Activated T-helper 9 cell treated with anti-CD3 and anti-CD28 coated beads, Interleukin-2, amount 50 U/mL, for 16 hours (primary cell): ENCODE measurements around the gene C4orf51.
"Not testable (repeated sequence)": the region's sequence is repeated elsewhere in the genome, so short reads cannot be mapped to it uniquely, and the experiment has no call there.

Source experiments
- DNase-seq: peaks from one replicate; pipeline ENCODE4 v3.0.0-alpha.2; 2020; ENCODE audit warnings: low read depth

C4orf51 gene

DNA sequence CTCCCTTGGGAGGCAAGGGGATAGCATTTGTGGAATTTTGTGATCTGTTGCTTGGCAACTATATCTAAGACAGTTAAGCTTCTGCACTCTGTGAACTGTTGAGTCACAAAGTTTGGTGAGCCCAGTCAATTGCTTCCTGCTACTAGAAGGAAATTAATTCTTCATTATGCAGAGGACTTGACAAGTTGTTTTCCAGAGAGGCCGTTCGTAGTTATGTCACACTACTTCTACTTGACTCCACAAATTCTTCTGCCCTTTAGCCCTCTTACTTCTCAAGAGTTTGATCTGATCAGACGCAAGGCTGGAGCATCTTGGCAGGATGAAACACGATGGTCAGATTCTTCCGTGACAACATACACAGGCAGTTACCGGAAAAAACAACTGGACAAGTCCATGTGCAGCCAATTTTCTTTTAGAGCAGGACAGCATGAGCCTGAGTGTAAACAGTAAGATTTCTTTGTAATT, at the start of gene C4orf51:
Gene C4orf51 (plus strand): TSS at position 156 of the 465 bp plus-strand sequence. CDS start 58 bp downstream, at position 214.
- no peak for DNase-seq

DNA sequence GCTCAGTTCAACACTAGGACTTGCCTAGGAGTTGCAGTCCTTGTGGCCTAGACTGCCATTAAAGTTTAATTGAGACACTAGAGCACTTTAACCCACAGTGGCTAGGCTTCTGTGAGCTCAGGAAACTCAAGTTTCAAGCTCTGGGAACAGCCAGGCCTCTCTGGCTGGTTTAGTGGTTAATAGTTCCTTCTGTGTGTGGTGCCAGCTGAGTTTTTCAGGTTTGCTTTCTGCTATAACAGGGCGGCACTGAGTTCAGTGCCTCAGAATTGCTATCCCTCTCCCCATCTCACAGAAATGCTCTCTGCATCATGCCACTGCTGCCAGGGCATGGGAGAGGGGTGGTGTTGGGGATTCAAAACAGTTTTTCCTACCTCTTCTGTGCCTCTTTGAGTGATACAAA, 44.8 kb upstream of the C4orf51 start:
- no peak for DNase-seq

DNA sequence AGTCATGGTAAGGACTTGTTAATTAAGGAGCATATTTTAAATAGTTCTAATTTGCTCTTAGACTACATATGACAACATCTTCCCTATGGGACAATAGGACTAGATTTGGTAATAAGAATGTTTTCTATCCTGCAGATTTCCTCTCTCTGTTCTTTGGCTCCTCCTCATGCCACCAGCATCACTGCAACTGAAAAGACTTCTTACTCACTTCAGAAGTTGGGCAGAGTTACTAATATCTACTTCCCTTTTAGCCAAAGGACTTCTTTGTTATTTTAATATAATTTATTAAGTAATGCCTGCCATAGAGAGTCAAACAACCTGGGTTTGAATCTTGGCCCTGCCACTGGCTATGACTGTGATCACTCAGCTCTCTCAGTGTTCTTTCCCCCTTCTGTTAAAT, 44.3 kb upstream of the C4orf51 start:
- DNase-seq: no peak

DNA sequence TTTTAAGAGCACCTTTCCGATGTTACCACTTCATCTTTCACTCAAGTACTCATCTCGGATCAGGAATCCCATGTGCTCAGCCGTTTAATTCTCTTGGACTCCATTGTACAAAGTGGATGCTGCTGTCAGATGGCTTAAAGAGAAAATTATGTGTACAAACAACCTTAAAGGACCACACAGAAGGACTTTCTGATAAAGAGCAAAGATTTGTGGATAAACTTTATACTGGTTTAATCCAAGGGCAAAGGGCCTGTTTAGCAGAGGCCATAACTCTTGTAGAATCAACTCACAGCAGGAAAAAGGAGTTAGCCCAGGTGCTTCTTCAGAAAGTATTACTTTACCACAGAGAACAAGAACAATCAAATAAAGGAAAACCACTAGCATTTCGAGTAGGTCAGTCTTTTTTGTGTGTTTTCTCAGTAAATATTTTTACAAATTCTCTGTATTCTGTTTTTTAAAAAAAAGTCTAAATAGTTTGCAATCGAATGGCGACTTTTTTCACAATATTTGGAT, 40.7 kb upstream of the C4orf51 start:
- no peak for DNase-seq

DNA sequence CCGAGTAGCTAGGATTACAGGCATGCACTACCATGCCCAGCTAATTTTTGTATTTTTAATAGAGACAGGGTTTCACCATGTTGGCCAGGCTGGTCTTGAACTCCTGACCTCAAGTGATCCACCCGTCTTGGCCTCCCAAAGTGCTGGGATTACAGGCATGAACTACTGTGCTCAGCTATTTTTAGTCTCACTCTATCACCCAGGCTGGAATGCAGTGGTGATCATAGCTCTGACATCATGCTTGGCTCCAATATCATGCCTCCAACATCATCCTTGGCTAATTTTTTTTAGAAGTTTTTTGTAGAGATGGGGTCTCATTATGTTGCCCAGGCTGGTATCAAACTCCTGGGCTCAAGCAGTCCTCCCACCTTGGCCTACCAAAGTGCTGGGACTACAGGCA, 39.7 kb upstream of the C4orf51 start:
- DNase-seq: not testable (repeated sequence)

DNA sequence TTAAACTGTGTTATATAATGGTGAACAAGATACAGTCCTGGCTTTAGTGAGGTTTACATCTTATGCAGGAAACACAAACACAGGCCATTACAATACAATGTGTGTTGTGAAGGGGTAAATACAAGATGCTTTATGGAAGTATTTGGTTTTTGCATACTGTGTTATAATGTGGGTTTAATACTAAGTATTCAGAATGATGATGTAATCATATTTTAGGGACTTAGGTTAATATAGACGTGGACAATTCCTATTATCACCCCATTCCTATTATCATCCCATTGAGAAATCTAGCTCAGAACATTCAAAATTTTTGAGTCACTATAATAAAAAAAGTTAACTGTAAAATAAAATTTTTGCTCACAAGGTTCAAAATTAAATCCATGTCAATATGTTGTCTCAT, 36.7 kb upstream of the C4orf51 start:
- DNase-seq: no peak

DNA sequence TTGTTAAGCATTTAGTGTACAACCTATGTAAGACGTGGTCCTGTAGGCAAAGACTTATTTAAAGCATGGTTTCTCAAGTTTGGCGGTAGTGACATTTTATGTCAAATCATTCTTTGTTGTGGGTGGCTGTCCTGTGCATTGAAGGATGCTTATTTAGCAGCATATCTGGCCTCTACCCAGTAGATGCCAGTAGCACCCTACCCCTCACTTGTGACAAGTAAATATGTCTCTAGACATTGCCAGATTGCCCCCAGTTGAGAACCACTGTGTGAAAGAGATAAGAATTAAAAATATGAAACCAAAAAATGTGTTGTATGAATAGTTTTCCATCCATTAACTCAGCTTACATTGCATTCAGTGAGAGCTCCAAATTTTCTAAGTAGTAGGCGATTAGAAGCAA, 35.2 kb upstream of the C4orf51 start:
- DNase-seq: no peak

DNA sequence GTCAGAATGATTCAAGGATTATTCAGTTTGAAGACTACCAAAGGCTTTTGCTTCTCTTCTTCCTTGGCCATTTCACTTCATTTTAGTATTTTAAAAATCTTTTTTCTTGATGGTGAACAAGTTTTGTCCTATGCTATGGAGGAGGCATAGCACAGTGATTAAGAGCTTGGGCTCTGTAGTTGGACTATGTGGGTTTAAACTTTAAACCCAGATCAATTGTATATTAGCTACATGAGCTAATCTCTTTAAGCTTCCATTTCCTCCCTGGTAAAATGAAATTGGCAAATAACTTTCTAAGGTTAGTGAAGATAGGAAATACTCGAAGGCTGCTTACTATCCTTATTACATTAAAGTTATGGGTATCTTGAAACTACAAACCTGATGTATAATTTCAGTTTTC, 23.8 kb upstream of the C4orf51 start:
- DNase-seq: no peak

DNA sequence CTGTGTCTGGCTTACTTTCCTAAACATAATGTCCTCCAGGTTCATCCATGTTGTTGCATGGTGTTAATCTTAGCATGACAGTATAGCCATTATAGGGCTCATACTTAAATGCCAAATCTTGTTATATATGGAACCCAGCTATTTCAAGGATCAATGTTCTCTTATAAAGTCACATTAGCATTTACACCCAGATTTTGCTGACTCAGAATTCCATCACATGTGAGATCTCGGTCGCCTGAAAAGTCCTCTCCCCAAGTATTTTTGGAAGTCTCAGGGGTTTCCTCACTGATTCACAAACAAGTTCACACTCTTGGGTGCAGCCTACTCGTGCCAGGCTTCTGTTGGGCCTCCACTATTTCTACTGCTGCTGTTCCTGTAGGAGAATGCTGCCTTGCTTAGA, 19.9 kb upstream of the C4orf51 start:
- no peak for DNase-seq

DNA sequence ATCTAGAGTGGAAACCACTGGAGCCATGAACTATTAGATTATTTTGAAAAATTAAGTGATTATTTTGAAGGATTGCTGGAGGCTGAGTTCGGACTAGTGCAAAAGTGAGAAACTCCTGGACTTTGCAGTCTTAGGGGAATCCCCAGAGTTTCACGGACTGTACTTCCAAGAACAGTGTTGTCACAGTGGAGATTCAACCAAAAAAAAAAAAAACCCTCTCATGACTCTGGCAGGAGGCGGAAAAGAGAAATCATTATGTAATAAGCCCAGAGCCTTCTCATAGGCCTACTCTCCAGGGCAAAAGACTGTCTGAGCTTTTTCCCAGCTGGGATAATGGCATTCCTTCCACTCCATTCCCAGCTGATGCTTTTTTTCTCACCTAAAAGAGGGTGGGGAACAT, 16.8 kb upstream of the C4orf51 start:
- DNase-seq: no peak

DNA sequence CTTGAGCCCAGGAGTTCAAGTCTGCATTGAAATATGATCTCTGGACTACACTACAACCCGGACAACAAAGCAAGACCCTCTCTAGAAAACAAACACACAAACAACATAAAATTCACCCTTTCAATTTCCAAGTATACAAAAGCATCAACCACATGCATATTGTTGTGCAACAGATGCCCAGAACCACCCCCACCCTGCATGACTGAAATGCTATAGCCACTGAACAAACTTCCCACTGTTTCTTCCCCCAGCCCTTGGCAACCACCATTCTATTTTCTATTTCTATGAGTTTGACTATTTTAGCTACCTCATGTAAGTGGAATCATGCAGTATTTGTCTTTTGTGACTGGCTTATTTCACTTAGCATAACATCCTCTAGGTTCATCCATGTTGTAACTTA, 14.2 kb upstream of the C4orf51 start:
- DNase-seq: no peak

DNA sequence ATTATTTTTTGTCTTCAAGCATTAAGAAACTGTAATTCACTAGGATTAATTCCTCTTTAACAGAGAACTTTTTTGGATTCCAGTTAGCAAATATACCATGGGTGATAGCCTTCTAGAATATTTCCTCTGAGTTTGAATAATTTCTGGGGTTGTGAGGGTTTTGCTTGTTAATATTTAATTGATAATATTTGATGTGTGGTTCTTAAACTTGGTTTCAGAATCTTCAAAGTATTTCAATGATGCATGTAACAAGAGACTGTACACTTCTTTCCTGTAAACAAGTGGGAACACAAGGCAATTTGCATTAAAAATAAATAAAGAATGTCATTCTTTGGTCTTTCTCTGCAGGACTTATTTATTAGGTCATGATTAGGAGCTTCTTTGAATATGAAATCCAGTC, 9.5 kb upstream of the C4orf51 start:
- DNase-seq: no peak

DNA sequence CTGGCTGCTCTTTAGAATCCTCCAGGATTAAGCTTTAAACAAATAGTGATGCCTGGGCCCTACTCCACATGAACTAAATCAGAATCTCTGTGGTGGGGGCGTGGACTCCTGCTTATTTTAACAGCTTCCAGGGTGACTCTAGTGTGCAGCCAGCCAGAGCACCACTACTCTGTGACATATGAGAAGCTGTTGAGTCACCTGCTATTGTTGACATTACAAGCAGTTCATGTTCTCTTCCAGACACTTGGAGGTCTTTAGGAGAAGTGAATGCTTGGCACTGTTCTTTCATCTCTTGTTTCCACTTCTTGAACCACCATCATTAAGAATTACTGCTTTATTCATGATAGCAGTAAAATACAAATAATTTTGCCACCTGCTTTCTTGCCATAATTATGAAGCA, 426 bp upstream of the C4orf51 start:
- no peak for DNase-seq

DNA sequence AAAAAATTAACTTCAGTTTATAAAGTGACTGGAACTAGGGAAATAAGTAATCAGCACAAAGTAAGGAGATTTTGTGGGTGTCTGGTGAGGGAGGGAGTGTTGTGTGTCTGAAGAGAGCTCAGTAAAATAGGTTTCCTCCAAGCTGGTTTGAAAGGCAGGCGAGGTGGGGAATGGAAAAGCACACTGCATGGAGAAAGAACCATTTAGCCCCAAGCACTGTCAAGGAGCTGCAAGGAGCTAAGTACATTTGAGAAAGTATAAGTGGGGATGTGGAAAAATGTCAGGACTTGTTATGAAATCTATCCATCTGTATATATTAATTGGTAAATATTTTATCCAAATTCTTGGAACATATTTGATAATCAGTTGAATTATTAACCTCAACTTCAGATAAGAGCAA, 956 bp downstream of the C4orf51 start:
- no peak for DNase-seq

DNA sequence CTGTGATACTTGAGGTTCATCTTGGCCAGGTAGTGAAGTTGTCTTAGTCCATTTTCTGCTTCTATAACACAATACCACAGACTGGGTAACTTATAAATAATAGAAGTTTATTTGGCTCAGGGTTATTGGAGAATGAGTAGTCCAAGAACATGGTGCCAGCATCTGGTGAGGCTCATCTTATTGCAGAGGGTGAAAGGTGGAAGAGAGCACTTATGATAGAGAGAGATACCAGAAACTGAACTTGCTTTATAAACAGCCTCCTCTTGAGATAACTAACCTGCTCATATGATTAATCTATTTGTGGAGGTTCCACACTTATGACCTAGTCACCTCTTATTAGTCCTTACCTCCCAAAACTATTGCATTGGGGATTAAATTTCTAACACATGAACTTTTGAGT, 1.6 kb downstream of the C4orf51 start:
- no peak for DNase-seq

DNA sequence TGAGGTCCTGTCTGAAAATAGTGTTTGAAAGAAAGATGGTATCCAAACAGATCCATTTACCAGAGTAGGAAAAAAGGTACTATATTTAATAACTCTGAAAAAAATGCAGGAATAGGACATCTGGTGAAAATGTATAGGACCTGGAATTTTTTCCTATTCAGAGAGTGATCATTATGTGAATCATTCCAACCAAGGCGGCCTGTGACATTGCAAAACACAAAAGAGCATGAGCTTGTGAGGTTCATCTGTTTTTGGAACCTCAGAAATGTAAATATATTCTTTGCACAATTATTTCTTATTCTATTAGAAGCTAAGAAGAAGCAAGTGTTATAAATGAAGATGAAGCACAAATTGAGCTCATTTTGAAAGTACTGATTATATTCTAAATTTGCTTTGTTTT, 2.0 kb downstream of the C4orf51 start:
- no peak for DNase-seq

DNA sequence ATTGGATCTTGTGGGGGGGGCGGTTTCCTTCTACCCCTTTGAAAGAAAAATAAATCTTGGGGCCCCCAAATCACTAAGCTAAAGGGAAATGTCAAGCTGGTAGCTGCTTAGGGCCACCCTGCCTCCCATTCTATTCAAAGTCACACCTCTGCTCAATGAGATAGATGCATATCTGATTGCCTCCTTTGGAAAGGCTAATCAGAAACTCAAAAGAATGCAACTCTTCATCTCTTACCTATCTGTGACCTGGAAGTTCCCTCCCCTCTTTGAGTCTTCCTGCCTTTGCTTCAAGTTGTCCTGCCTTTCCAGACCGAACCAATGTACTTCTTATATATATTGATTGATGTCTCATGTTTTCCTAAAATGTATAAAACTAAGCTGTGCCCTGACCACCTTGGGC, 7.0 kb downstream of the C4orf51 start:
- DNase-seq: no peak

DNA sequence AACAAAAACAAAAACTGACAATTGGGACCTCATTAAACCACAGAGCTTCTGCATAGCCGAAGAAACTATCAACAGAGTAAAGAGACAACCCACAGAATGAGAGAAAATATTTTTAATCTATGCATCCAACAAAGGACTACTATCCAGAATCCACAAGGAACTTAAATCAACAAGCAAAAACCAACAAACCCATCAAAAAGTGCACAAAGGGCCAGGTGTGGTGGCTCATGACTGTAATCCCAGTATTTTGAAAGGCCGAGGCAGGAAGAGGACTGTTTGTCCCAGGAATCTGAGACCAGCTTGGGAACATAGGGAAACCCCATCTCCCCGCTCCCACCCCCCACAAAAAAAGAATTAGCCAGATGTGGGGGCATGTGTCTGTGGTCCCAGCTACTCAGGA, 10.7 kb downstream of the C4orf51 start:
- DNase-seq: no peak

DNA sequence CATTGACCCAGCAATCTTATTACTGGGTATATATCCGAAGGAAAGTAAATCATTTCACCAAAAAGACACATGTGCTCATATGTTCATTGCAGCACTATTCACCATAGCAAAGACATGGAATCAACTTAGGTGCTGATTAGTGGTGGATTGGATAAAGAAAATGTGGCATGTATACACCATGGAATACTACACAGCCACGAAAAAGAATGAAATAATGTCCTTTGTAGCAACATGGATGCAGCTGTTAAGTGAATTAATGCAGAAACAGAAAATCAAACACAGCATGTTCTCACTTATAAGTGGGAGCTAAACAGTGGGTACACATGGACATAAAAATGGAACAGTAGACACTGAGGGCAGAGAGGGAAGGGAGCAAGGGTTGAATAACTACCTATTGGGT, 11.5 kb downstream of the C4orf51 start:
- not testable (repeated sequence) for DNase-seq

DNA sequence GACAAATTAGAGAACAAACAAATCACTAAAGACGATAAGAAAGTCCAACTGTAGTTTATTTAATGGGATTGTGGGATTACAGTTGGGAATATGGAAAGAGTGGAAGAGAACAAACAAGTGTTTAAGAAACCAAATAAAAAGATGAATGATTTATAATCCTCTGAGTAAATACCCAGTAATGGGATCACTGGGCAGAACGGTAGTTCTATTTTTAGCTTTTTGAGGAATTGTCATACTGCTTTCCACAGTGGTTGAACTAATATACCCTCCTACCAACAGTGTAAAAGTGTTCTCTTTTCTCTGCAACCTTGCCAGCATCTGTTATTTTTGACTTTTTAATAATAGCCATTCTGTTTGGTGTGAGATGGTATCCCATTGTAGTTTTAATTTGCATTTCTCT, 15.0 kb downstream of the C4orf51 start:
- no peak for DNase-seq

DNA sequence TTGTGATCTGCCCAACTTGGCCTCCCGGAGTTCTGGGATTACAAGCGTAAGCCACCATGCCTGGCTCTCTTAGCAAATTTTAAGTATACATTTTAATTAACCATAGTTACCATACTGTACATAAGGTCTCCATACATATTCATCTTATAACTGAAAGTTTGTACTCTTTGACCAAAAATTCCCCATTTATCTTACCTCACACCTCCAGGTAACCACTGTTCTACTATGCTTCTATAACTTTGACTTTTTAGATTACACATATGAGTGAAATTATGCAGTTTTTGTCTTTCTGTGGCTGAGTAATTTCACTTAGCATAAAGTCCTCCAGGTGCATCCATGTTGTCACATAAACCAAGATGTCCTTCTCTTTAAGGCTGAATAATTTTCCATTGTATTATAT, 17.4 kb downstream of the C4orf51 start:
- DNase-seq: no peak

DNA sequence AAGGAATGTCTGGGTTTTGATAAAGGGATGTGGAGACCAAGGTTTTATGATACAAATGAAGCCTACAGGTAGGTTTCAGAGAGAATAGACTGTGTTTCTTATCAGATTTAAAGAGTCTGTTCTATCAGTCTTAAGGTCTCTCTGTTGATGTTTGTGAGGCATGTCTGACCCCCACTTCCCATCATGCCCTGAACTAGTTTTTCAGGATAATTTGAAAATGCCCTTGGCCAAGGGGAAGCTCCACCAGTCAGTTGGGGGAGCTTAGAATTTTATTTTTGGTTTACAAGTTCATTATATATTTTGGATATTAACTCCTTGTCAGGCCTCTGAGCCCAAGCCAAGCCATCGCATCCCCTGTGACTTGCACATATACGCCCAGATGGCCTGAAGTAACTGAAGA, 18.6 kb downstream of the C4orf51 start:
- no peak for DNase-seq

DNA sequence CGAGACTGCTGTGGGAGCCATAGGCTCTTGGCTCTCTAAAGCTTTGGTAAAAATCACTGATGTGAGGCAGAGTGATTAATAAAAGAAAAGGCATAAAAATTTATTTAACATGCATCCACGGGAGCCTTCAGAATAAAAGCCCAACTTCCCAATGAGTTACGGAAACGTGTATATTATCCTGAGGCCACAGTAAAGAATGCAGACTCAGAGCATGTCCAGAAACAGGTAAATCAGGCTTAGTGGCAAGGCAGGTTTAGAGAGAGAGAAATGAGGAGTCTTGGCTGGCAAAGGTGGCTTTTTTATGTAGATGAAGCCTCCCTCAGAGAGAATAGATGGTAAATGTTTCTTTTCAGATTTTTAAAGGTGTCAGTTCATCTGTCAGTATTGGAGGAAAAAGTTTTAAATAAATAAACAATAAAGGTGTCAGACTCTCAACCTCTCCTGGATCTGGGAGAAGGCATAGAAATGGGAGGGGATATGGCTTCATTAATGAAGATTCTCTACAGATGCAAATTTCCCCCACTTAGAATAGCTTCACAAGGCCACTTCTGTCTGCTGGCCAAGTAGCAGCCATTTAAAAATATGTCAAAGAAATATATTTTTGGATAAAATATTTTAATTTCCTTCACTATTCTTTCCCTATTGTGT, 24.0 kb downstream of the C4orf51 start:
- DNase-seq: no peak

DNA sequence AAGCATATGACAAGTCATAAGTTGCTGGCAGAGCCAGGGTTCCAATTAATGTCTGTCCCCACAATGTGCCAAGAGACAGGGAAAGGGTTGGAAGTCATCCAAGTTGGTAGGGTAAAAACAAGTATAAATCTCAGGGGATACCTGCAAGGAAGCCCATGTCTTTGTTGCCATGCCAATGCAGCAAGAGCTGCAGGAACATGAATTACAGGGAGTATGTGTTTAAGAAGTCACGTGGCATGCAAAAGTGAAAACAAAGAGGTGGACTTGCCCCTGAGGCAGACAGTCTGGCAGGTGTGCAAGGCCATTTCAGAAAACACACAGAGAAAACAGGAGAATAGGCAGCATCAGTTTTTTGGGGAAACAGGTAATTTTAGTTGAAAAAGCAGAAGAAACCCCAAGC, 29.4 kb downstream of the C4orf51 start:
- no peak for DNase-seq
